Measurements from ENCODE around the gene CMTM2. TPM values are rescaled to one million over a fixed set of nuclear protein-coding genes. Genes with fewer than 3 reads are reported as not detected.

Gene CMTM2
- total RNA-seq = not detected
- long read RNA-seq = 0 reads

GRCh38 chr16:66578651-66579531, at the start of gene CMTM2:
CMTM2 (plus strand) TSS chr16:66579463; CDS start chr16:66579608, 145 bp downstream.
- peak; percentile 44 for DNase-seq
- intact Hi-C loops (cut with micrococcal nuclease) = no loop called here
- no peak for ATAC-seq

- ATAC-seq (no peak), DNase-seq (no peak)
- intact Hi-C loops (cut with micrococcal nuclease) = no loop called here
Measured at GRCh38 chr16:66529475-66529874, 49.8 kb upstream of the CMTM2 start.

- DNase-seq = no peak
- intact Hi-C loops (cut with micrococcal nuclease) = no loop called here
- peak; percentile 42 for ATAC-seq
Measured at GRCh38 chr16:66534376-66534799, 44.9 kb upstream of the CMTM2 start.

- ATAC-seq (no peak), DNase-seq (no peak)
- intact Hi-C loops (cut with micrococcal nuclease) = no loop called here
Measured at GRCh38 chr16:66536525-66536924, 42.7 kb upstream of the CMTM2 start.

- intact Hi-C loops (cut with micrococcal nuclease) = no loop called here
- ATAC-seq (no peak), DNase-seq (no peak)
Measured at GRCh38 chr16:66537236-66537635, 42.0 kb upstream of the CMTM2 start.

- DNase-seq (no peak), ATAC-seq (peak; percentile 19)
- intact Hi-C loops (cut with micrococcal nuclease) = no loop called here
Measured at GRCh38 chr16:66538910-66539309, 40.4 kb upstream of the CMTM2 start.

- no peak for ATAC-seq
- intact Hi-C loops (cut with micrococcal nuclease) = no loop called here
- DNase-seq = no peak
Measured at GRCh38 chr16:66539623-66540469, 39.4 kb upstream of the CMTM2 start.

- intact Hi-C loops (cut with micrococcal nuclease) = no loop called here
- DNase-seq (no peak), ATAC-seq (peak; percentile 32)
Measured at GRCh38 chr16:66541388-66542355, 37.6 kb upstream of the CMTM2 start.

- DNase-seq (no peak), ATAC-seq (no peak)
- intact Hi-C loops (cut with micrococcal nuclease) = no loop called here
Measured at GRCh38 chr16:66542396-66542795, 36.9 kb upstream of the CMTM2 start.

GRCh38 chr16:66543541-66543940, 35.7 kb upstream of the CMTM2 start:
- ATAC-seq (no peak), DNase-seq (no peak)
- intact Hi-C loops (cut with micrococcal nuclease) = no loop called here

- intact Hi-C loops (cut with micrococcal nuclease) = no loop called here
- DNase-seq = no peak
- ATAC-seq = no peak
Measured at GRCh38 chr16:66544016-66544757, 35.1 kb upstream of the CMTM2 start.

GRCh38 chr16:66547101-66547989, 31.9 kb upstream of the CMTM2 start:
- DNase-seq = no peak
- ATAC-seq = no peak
- intact Hi-C loops (cut with micrococcal nuclease) = no loop called here

- no peak for DNase-seq
- no peak for ATAC-seq
- intact Hi-C loops (cut with micrococcal nuclease) = no loop called here
Measured at GRCh38 chr16:66548068-66548467, 31.2 kb upstream of the CMTM2 start.

GRCh38 chr16:66548868-66549267, 30.4 kb upstream of the CMTM2 start:
- no peak for ATAC-seq
- intact Hi-C loops (cut with micrococcal nuclease) = no loop called here
- DNase-seq = no peak

GRCh38 chr16:66549284-66550131, 29.8 kb upstream of the CMTM2 start, which contains the start of gene TK2:
TK2 (minus strand) TSS chr16:66550122; CDS start chr16:66550061, 61 bp downstream.
- intact Hi-C loops (cut with micrococcal nuclease) = loop anchor here (5.0 kb wide), 1 partner anchor 32 kb away; no protein-coding TSS in a partner anchor
- DNase-seq (peak; percentile 86), ATAC-seq (peak; percentile 68)

- no peak for ATAC-seq
- no peak for DNase-seq
- intact Hi-C loops (cut with micrococcal nuclease) = loop anchor here (5.0 kb wide), 1 partner anchor 34 kb away; no protein-coding TSS in a partner anchor
Measured at GRCh38 chr16:66551348-66551759, 27.9 kb upstream of the CMTM2 start.

All from left ventricle myocardium superior (tissue), 1 donor.